MM.1S (cell line): ENCODE results near the gene SULT6B1.

Source experiments
- DNase-seq: peaks from one replicate; pipeline ENCODE4 v3.0.0-alpha.2; 2015
- H2AFZ ChIP-seq: fragments of 300-600 bp; sonication (generic); 2 replicates; pipeline ENCODE4 v1.6.0; 2016; ENCODE audit warnings: antibody characterized with exemption, low read length
- H3F3A ChIP-seq: fragments of 300-600 bp; sonication (generic); 2 replicates; pipeline ENCODE4 v1.6.1; 2016; ENCODE audit warnings: mild to moderate bottlenecking, antibody characterized with exemption, low read length, moderate library complexity, mixed read lengths; ENCODE audit not compliant: insufficient read depth
- H3K27ac ChIP-seq: fragments of 300-600 bp; sonication (generic); 2 replicates; pipeline ENCODE4 v1.5.1; 2016; ENCODE audit warnings: mild to moderate bottlenecking, low read length
- H3K27me3 ChIP-seq: fragments of 300-600 bp; sonication (generic); replicated peaks from 2 replicates; pipeline ENCODE4 v1.6.0; 2016; ENCODE audit warnings: low read length; ENCODE audit not compliant: insufficient read depth
- H3K36me3 ChIP-seq: fragments of 300-600 bp; sonication (generic); replicated peaks from 2 replicates; pipeline ENCODE4 v1.6.1; 2016; ENCODE audit warnings: mild to moderate bottlenecking, low read length, mixed read lengths; ENCODE audit not compliant: insufficient read depth
- H3K4me1 ChIP-seq: fragments of 300-600 bp; sonication (generic); 2 replicates; pipeline ENCODE4 v1.6.1; 2016; ENCODE audit warnings: low read length, mixed read lengths
- H3K4me2 ChIP-seq: fragments of 300-600 bp; sonication (generic); 2 replicates; pipeline ENCODE4 v1.6.0; 2016; ENCODE audit warnings: low read depth, low read length
- H3K4me3 ChIP-seq: fragments of 300-600 bp; sonication (generic); 2 replicates; pipeline ENCODE4 v1.5.1; 2016; ENCODE audit warnings: low read length, mixed read lengths
- H3K79me2 ChIP-seq: fragments of 300-600 bp; sonication (generic); 2 replicates; pipeline ENCODE4 v1.6.1; 2016; ENCODE audit warnings: mixed run types, low read length, mixed read lengths
- H3K9ac ChIP-seq: fragments of 300-600 bp; sonication (generic); 2 replicates; pipeline ENCODE4 v1.6.1; 2016; ENCODE audit warnings: low read length, mixed read lengths
- H3K9me2 ChIP-seq: fragments of 300-600 bp; sonication (generic); replicated peaks from 2 replicates; pipeline ENCODE4 v1.6.1; 2016; ENCODE audit warnings: mild to moderate bottlenecking, low read length, mixed read lengths; ENCODE audit not compliant: insufficient read depth
- H3K9me3 ChIP-seq: fragments of 300-600 bp; sonication (generic); replicated peaks from 2 replicates; pipeline ENCODE4 v1.6.1; 2016; ENCODE audit warnings: mild to moderate bottlenecking, low read length, mixed read lengths; ENCODE audit not compliant: insufficient read depth
- H4K20me1 ChIP-seq: fragments of 300-600 bp; sonication (generic); 2 replicates; pipeline ENCODE4 v1.6.1; 2016; ENCODE audit warnings: mild to moderate bottlenecking, low read length, moderate library complexity, mixed read lengths; ENCODE audit not compliant: insufficient read depth
- EZH2 ChIP-seq: fragments of 300-600 bp; sonication (generic); optimal IDR thresholded peaks from 2 replicates; pipeline ENCODE3; 2017; ENCODE audit warnings: low read depth, mild to moderate bottlenecking, antibody characterized with exemption, low read length, mixed read lengths
- EZH2phosphoT487 ChIP-seq: fragments of 300-600 bp; sonication (generic); IDR thresholded peaks from 2 replicates; pipeline ENCODE4 v1.6.1; 2018; ENCODE audit warnings: antibody characterized with exemption, low read length
- TF ChIP-seq, protein P1 (sequence below): fragments of 300-600 bp; sonication (generic); IDR thresholded peaks from 2 replicates; pipeline ENCODE4 v1.5.1; 2016; ENCODE audit warnings: antibody characterized with exemption, low read length, mixed read lengths

The SULT6B1 gene

DNA sequence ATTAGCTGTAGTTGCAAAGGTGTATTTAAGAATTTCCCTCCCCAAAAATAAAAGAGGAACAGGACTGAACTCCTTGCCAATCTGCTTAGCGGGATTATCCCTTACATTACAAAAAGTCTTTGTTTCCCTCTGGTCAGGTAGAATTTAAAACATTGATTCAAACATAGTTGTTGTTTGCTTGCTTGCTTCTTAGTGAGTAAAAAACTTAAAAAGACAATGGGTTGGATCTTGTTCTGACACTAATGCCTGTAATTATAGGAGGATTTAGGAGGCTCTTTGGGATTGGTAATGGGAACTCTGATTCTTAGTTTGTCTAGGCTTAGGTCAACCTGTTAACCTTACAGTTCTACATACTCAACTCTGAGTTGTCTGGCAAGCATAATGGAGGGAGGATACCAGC lies 4.1 kb upstream of the SULT6B1 start:
- Histone ChIP-seq H3K9me2 (no peaks in the 10 kb centered on the region), H4K20me1 (no peaks in the 10 kb centered on the region), H3K27ac (no peak overlapping the region), H3K79me2 (peaks cover 12% of the 10 kb centered on the region), H3K27me3 (no peaks in the 10 kb centered on the region), H3K4me2 (no peak overlapping the region), H3K4me3 (no peak overlapping the region), H3K9ac (no peak overlapping the region), H2AFZ (no peak overlapping the region), H3K36me3 (no peaks in the 10 kb centered on the region), H3K9me3 (no peaks in the 10 kb centered on the region), H3K4me1 (no peaks in the 10 kb centered on the region; the same call in 1 of the 2 replicates), H3F3A (no peaks in the 10 kb centered on the region)
- DNase-seq: no peak
- no peak for TF ChIP-seq EZH2
- TF ChIP-seq EZH2phosphoT487: no peak
- TF ChIP-seq, protein P1, sequence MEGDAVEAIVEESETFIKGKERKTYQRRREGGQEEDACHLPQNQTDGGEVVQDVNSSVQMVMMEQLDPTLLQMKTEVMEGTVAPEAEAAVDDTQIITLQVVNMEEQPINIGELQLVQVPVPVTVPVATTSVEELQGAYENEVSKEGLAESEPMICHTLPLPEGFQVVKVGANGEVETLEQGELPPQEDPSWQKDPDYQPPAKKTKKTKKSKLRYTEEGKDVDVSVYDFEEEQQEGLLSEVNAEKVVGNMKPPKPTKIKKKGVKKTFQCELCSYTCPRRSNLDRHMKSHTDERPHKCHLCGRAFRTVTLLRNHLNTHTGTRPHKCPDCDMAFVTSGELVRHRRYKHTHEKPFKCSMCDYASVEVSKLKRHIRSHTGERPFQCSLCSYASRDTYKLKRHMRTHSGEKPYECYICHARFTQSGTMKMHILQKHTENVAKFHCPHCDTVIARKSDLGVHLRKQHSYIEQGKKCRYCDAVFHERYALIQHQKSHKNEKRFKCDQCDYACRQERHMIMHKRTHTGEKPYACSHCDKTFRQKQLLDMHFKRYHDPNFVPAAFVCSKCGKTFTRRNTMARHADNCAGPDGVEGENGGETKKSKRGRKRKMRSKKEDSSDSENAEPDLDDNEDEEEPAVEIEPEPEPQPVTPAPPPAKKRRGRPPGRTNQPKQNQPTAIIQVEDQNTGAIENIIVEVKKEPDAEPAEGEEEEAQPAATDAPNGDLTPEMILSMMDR: no peak

DNA sequence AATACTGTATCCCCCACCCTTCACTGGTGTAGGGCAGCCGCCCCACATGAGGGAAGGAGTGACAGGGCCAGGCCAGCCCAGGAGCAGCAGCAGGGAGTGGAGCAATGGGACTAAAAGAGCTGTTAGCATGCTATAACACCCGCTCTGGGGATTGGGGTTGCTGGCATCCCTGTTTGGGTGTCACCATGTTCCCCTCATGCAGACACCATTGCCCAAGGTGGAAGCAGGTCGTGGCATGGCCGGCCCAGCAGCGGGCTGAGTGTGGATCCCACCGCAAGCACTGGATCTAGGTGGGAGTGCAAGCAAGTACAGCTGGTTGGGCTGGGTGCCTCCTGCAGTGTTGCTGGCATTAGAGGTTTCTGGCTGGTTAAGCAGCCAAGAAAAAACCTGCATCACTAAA lies 3.3 kb upstream of the SULT6B1 start:
- no peak for DNase-seq
- Histone ChIP-seq H3K4me3 (no peak overlapping the region), H3K36me3 (no peaks in the 10 kb centered on the region), H4K20me1 (no peaks in the 10 kb centered on the region), H3K9ac (no peak overlapping the region), H2AFZ (no peak overlapping the region), H3K79me2 (peaks cover 4% of the 10 kb centered on the region), H3F3A (no peaks in the 10 kb centered on the region), H3K4me2 (no peak overlapping the region), H3K4me1 (no peaks in the 10 kb centered on the region), H3K9me2 (no peaks in the 10 kb centered on the region), H3K27ac (no peak overlapping the region), H3K27me3 (no peaks in the 10 kb centered on the region), H3K9me3 (no peaks in the 10 kb centered on the region)
- TF ChIP-seq EZH2 (no peak), EZH2phosphoT487 (no peak)
- TF ChIP-seq, protein P1: no peak

DNA sequence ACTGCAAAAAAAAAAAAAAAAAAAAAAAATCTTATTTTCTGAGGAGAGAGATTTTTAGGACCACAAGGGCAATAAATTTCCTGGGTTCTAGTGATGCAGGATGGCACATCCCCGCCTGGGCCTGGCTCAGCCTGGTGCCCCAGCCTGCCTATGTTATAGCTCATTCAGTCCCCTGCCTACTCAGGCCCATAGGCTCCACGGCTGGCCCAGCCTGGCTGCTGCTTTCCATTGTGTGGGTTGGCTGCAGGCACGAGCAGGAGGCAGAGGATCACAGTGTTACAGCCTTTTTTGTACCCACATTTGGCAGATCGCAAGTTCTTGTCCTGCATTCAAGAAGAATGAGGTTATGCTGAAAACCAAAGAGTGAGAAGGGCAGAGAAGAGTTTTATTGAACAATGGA lies 2.8 kb upstream of the SULT6B1 start:
- Histone ChIP-seq H3F3A (no peaks in the 10 kb centered on the region), H3K9me3 (no peaks in the 10 kb centered on the region), H3K27me3 (no peaks in the 10 kb centered on the region), H4K20me1 (no peaks in the 10 kb centered on the region), H3K27ac (no peak overlapping the region), H3K36me3 (no peaks in the 10 kb centered on the region), H3K4me1 (no peaks in the 10 kb centered on the region), H3K9ac (no peak overlapping the region), H3K4me2 (no peak overlapping the region), H3K9me2 (no peaks in the 10 kb centered on the region), H3K79me2 (no peaks in the 10 kb centered on the region), H3K4me3 (no peak overlapping the region), H2AFZ (no peak overlapping the region)
- TF ChIP-seq, protein P1: no peak
- TF ChIP-seq EZH2 (no peak), EZH2phosphoT487 (no peak)
- no peak for DNase-seq

- Histone ChIP-seq H2AFZ (no peak overlapping the region), H3F3A (no peaks in the 10 kb centered on the region), H3K27ac (no peak overlapping the region), H3K27me3 (no peaks in the 10 kb centered on the region), H3K9me2 (no peaks in the 10 kb centered on the region), H4K20me1 (no peaks in the 10 kb centered on the region), H3K36me3 (no peaks in the 10 kb centered on the region), H3K4me3 (no peak overlapping the region), H3K9ac (no peak overlapping the region), H3K4me2 (no peak overlapping the region), H3K9me3 (no peaks in the 10 kb centered on the region), H3K4me1 (no peaks in the 10 kb centered on the region), H3K79me2 (no peaks in the 10 kb centered on the region)
- TF ChIP-seq, protein P1: no peak
- no peak for TF ChIP-seq EZH2phosphoT487
- TF ChIP-seq EZH2: no peak
- DNase-seq: no peak
These were observed 1.8 kb upstream of the SULT6B1 start for GRCh38 chr2:37190290-37190689.
